Upper lobe of left lung (tissue), 4 donors: ENCODE data around the gene NUDT4B.
"Not testable (repeated sequence)": the region's sequence is repeated elsewhere in the genome, so short reads cannot be mapped to it uniquely, and the experiment has no call there.

Source experiments
- EP300 ChIP-seq, 4 donors: sonication (generic); formaldehyde crosslinking; IDR thresholded peaks; one replicate each; pipeline ENCODE4 v1.5.1; 2017; ENCODE audit warnings: antibody characterized with exemption in 4 of 4, control low read depth in 2 of 4
- POLR2A ChIP-seq, 4 donors: fragments of 450-650 bp; IDR thresholded peaks; one replicate each; pipeline ENCODE4 v1.5.1; 2016 to 2017; ENCODE audit warnings: antibody characterized with exemption in 4 of 4, mild to moderate bottlenecking in 2 of 4
- POLR2AphosphoS5 ChIP-seq, 2 donors: sonication (generic); formaldehyde crosslinking; IDR thresholded peaks; one replicate each; pipeline ENCODE4 v1.5.1; 2017; ENCODE audit warnings: antibody characterized with exemption in 2 of 2
- TF ChIP-seq, protein P1 (sequence below), 6 experiments: fragments of 450-650 bp in 4 of 6; fragments of 200-600 bp in 2 of 6; sonication (generic) in 2 of 6; IDR thresholded peaks; one replicate each; pipeline ENCODE4 v1.5.1; 2016 to 2019; ENCODE audit warnings: antibody characterized with exemption in 6 of 6

DNA sequence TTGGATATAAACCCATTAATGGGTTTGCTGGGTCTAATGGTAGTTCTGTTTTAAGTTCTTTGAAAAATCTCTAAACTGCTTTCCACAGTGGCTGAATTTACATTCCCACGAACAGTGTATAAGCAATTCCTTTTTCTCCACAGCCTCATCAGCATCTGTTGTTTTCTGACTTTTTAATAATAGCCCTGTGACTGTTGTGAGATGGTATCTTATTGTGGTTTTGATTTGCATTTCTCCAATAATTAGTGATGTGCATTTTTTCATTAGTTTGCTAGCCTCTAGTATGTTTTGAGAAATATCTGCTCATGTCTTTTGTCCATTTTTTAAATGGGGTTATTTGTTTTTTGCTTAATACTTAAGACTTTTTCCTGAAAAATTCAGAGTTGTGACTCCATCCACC, 31.8 kb downstream of the NUDT4B start:
- TF ChIP-seq, protein P1, sequence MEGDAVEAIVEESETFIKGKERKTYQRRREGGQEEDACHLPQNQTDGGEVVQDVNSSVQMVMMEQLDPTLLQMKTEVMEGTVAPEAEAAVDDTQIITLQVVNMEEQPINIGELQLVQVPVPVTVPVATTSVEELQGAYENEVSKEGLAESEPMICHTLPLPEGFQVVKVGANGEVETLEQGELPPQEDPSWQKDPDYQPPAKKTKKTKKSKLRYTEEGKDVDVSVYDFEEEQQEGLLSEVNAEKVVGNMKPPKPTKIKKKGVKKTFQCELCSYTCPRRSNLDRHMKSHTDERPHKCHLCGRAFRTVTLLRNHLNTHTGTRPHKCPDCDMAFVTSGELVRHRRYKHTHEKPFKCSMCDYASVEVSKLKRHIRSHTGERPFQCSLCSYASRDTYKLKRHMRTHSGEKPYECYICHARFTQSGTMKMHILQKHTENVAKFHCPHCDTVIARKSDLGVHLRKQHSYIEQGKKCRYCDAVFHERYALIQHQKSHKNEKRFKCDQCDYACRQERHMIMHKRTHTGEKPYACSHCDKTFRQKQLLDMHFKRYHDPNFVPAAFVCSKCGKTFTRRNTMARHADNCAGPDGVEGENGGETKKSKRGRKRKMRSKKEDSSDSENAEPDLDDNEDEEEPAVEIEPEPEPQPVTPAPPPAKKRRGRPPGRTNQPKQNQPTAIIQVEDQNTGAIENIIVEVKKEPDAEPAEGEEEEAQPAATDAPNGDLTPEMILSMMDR (IDR thresholded peaks at IDR 0.05) = not testable (repeated sequence)
- not testable (repeated sequence) for TF ChIP-seq POLR2A, POLR2AphosphoS5, EP300 (IDR thresholded peaks at IDR 0.05)
